A549 (cell line): ENCODE results near the gene EFNB2.

Experiments used
- CEBPB ChIP-seq, 2 experiments: fragments of >200 bp in 1 of 2; sonication (Bioruptor Twin) in 1 of 2; formaldehyde crosslinking in 1 of 2; IDR thresholded peaks; 2 replicates each; pipeline ENCODE4 v1.6.1; 2012 to 2016
- CHD2 ChIP-seq: fragments of 150-350 bp; IDR thresholded peaks from 2 replicates; pipeline ENCODE4 v1.6.1; 2014; ENCODE audit warnings: low read length; ENCODE audit not compliant: partially characterized antibody
- CHD4 ChIP-seq: fragments of 200-600 bp; sonication (generic); IDR thresholded peaks from 2 replicates; pipeline ENCODE4 v1.6.1; 2016; ENCODE audit warnings: antibody characterized with exemption, mild to moderate bottlenecking, borderline replicate concordance
- MAZ ChIP-seq: fragments of 150-350 bp; IDR thresholded peaks from 2 replicates; pipeline ENCODE4 v1.6.1; 2014; ENCODE audit warnings: antibody characterized with exemption, low read depth, low read length, borderline replicate concordance
- POLR2A ChIP-seq: IDR thresholded peaks from 2 replicates; pipeline ENCODE4 v1.6.1; 2012; ENCODE audit warnings: mild to moderate bottlenecking, low read length
- RFX5 ChIP-seq: fragments of 450-650 bp; IDR thresholded peaks from 2 replicates; pipeline ENCODE4 v1.7.1; 2014; ENCODE audit warnings: antibody characterized with exemption, mild to moderate bottlenecking, moderate library complexity
- TF ChIP-seq, protein P1 (sequence below): fragments of >200 bp; sonication (Bioruptor Twin); formaldehyde crosslinking; IDR thresholded peaks from 3 replicates; pipeline ENCODE4 v1.6.1; 2016

DNA sequence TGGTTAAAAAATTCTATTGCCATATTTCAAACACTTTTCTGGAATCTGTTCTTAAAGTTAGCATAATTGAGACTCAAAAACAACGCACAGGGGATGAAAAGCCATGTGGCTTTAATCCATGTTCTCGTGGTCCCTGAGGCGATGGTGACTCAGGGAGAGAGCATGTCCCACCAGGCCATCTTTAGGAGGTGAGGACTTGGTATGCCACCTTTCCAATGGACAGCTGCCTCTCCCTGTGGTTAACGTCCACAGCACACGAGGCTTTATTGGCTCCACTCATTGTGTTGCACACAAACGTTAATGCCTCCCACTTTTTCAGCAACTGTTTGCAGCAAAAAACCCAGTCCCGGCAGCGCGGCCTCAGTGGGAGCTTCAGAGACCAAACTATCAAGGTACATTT is 51.4 kb downstream of the EFNB2 start:
- no peak for TF ChIP-seq MAZ
- no peak for TF ChIP-seq CHD4
- no peak for TF ChIP-seq POLR2A
- no peak for TF ChIP-seq CEBPB (IDR thresholded peaks at IDR 0.05)
- TF ChIP-seq, protein P1, sequence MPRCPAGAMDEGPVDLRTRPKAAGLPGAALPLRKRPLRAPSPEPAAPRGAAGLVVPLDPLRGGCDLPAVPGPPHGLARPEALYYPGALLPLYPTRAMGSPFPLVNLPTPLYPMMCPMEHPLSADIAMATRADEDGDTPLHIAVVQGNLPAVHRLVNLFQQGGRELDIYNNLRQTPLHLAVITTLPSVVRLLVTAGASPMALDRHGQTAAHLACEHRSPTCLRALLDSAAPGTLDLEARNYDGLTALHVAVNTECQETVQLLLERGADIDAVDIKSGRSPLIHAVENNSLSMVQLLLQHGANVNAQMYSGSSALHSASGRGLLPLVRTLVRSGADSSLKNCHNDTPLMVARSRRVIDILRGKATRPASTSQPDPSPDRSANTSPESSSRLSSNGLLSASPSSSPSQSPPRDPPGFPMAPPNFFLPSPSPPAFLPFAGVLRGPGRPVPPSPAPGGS: no peak
- no peak for TF ChIP-seq CHD2
- TF ChIP-seq RFX5: no peak
